Keratinocyte (primary cell): ENCODE data around the gene LST1. TPM values are rescaled to one million over a fixed set of nuclear protein-coding genes. Genes with fewer than 3 reads are reported as not detected.

Source experiments
- DNase-seq: peaks from one replicate; pipeline ENCODE4 v3.0.0-alpha.2; 2011; ENCODE audit warnings: low read depth, missing footprints, low spot score
- FAIRE-seq: peaks from 2 replicates; lab custom pipeline; 2011; peaks lifted over from hg19 to GRCh38; lab: Jason Lieb, UNC
- H2AFZ ChIP-seq: 2 replicates; pipeline ENCODE4 v1.6.0; 2012; ENCODE audit warnings: low read length, control low read depth, inconsistent platforms; ENCODE audit not compliant: control insufficient read depth
- H3K27ac ChIP-seq: 2 replicates; pipeline ENCODE4 v1.5.1; 2011; ENCODE audit warnings: low read length; ENCODE audit not compliant: control insufficient read depth, insufficient read depth
- H3K27me3 ChIP-seq: 3 replicates; pipeline ENCODE4 v1.6.0; 2011; ENCODE audit warnings: low read length; ENCODE audit not compliant: control insufficient read depth, insufficient read depth; ENCODE audit errors: extremely low read depth
- H3K36me3 ChIP-seq, 2 experiments: 2 replicates in 1 of 2; 3 replicates in 1 of 2; pipeline ENCODE4 v1.5.1; 2011; ENCODE audit warnings: low read length in 2 of 2, mild to moderate bottlenecking in 1 of 2; ENCODE audit not compliant: control insufficient read depth in 2 of 2, insufficient read depth in 2 of 2; ENCODE audit errors: extremely low read depth in 1 of 2
- H3K4me1 ChIP-seq: 3 replicates; pipeline ENCODE4 v1.5.1; 2011; ENCODE audit warnings: low read length; ENCODE audit not compliant: control insufficient read depth, insufficient read depth; ENCODE audit errors: extremely low read depth
- H3K4me2 ChIP-seq: 3 replicates; pipeline ENCODE4 v1.6.0; 2011; ENCODE audit warnings: low read depth, low read length; ENCODE audit not compliant: control insufficient read depth, insufficient read depth; ENCODE audit errors: extremely low read depth
- H3K4me3 ChIP-seq, 3 experiments: fragments of 200-600 bp in 1 of 3; sonication (generic) in 1 of 3; 2 replicates in 2 of 3; 3 replicates in 1 of 3; pipeline ENCODE4 v1.5.1; 2011 to 2016; ENCODE audit warnings: low read length in 3 of 3, mild to moderate bottlenecking in 3 of 3, control low read depth in 2 of 3, inconsistent platforms in 1 of 3, low read depth in 1 of 3, mixed read lengths in 1 of 3, mixed run types in 1 of 3, moderate library complexity in 1 of 3; ENCODE audit not compliant: control insufficient read depth in 2 of 3, insufficient read depth in 2 of 3; ENCODE audit errors: extremely low read depth in 1 of 3
- H3K79me2 ChIP-seq: 2 replicates; pipeline ENCODE4 v1.6.0; 2012; ENCODE audit warnings: low read length; ENCODE audit not compliant: control insufficient read depth, insufficient read depth
- H3K9ac ChIP-seq: 3 replicates; pipeline ENCODE4 v1.6.0; 2011; ENCODE audit warnings: low read length; ENCODE audit not compliant: control insufficient read depth, insufficient read depth; ENCODE audit errors: extremely low read depth
- H3K9me1 ChIP-seq: 3 replicates; pipeline ENCODE4 v1.6.0; 2011; ENCODE audit warnings: low read length; ENCODE audit not compliant: control insufficient read depth, insufficient read depth; ENCODE audit errors: extremely low read depth
- H3K9me3 ChIP-seq: 2 replicates; pipeline ENCODE4 v1.5.1; 2012; ENCODE audit warnings: low read depth, low read length; ENCODE audit not compliant: control insufficient read depth
- H4K20me1 ChIP-seq: 3 replicates; pipeline ENCODE4 v1.6.0; 2011; ENCODE audit warnings: low read length; ENCODE audit not compliant: control insufficient read depth, insufficient read depth; ENCODE audit errors: extremely low read depth
- EZH2 ChIP-seq: IDR thresholded peaks from one replicate; pipeline ENCODE4 v1.6.1; 2012; ENCODE audit warnings: inconsistent platforms, mild to moderate bottlenecking, low read length, moderate library complexity
- dilution Hi-C: fragments of 300-500 bp; cut with MboI; formaldehyde crosslinking; loops from one replicate; pipeline ENCODE4 v1.7.0; 2020; ENCODE audit warnings: low sequenced_read_pairs; ENCODE audit not compliant: extremely low pct_ligation_motif_present
- polyA plus RNA-seq, 5 experiments: library from polyadenylated mRNA; depleted of rRNA in 3 of 5; stranded (reverse) in 3 of 5; stranded (forward) in 1 of 5; unstranded in 1 of 5; fragments of >200 nt; gene quantifications; 1 replicate in 1 of 5; 2 replicates in 3 of 5; 3 replicates in 1 of 5; pipeline versions ENCODE4 v1.2.1 to v1.2.3, GENCODE V29; 2011 to 2012; ENCODE audit warnings: missing spikeins in 2 of 5, low read depth in 1 of 5, low replicate concordance in 1 of 5
- TF ChIP-seq, protein P1 (sequence below), 3 experiments: IDR thresholded peaks in 1 of 3; conservative IDR thresholded peaks in 1 of 3; optimal IDR thresholded peaks in 1 of 3; 2 replicates in 2 of 3; 3 replicates in 1 of 3; pipeline versions ENCODE3 to v1.5.1; 2011; ENCODE audit warnings: low read length in 3 of 3, mild to moderate bottlenecking in 3 of 3, moderate library complexity in 2 of 3, control low read depth in 1 of 3, inconsistent platforms in 1 of 3; ENCODE audit not compliant: insufficient read depth in 2 of 3; ENCODE audit errors: extremely low read depth in 1 of 3

Gene LST1
- polyA plus RNA-seq, 1 donor (not counting 4 experiments of a cell fraction or from before 2014, with no cell fraction given): not detected

GRCh38 chr6:31629014-31629413 lies 42.9 kb downstream of the LST1 start:
- dilution Hi-C loops: no loop called here
- Histone ChIP-seq H3K4me3 (no peak overlapping the region), H3K9ac (no peak overlapping the region), H4K20me1 (peaks cover 17% of the 10 kb centered on the region), H3K27ac (no peak overlapping the region), H3K79me2 (peaks cover 70% of the 10 kb centered on the region), H3K27me3 (no peaks in the 10 kb centered on the region), H3K4me2 (no peak overlapping the region), H3K9me3 (no peaks in the 10 kb centered on the region), H3K9me1 (no peaks in the 10 kb centered on the region), H3K36me3 (peaks cover 81 to 93% of the 10 kb centered on the region in 2 experiments), H3K4me1 (no peaks in the 10 kb centered on the region), H2AFZ (no peak overlapping the region)
- DNase-seq: no peak
- TF ChIP-seq EZH2: no peak
- TF ChIP-seq, protein P1, sequence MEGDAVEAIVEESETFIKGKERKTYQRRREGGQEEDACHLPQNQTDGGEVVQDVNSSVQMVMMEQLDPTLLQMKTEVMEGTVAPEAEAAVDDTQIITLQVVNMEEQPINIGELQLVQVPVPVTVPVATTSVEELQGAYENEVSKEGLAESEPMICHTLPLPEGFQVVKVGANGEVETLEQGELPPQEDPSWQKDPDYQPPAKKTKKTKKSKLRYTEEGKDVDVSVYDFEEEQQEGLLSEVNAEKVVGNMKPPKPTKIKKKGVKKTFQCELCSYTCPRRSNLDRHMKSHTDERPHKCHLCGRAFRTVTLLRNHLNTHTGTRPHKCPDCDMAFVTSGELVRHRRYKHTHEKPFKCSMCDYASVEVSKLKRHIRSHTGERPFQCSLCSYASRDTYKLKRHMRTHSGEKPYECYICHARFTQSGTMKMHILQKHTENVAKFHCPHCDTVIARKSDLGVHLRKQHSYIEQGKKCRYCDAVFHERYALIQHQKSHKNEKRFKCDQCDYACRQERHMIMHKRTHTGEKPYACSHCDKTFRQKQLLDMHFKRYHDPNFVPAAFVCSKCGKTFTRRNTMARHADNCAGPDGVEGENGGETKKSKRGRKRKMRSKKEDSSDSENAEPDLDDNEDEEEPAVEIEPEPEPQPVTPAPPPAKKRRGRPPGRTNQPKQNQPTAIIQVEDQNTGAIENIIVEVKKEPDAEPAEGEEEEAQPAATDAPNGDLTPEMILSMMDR (optimal IDR thresholded peaks at IDR 0.05 in 1 of 3, IDR thresholded peaks at IDR 0.05 in 1 of 3, conservative IDR thresholded peaks at IDR 0.05 in 1 of 3; ENCODE audit: extremely low read depth in 1 of 3, insufficient read depth in 2 of 3, low read length in 3 of 3): no peak
- no peak for FAIRE-seq

- TF ChIP-seq, protein P1 (optimal IDR thresholded peaks at IDR 0.05 in 1 of 3, IDR thresholded peaks at IDR 0.05 in 1 of 3, conservative IDR thresholded peaks at IDR 0.05 in 1 of 3; ENCODE audit: extremely low read depth in 1 of 3, insufficient read depth in 2 of 3, low read length in 3 of 3): no peak
- no peak for TF ChIP-seq EZH2
- no peak overlapping the region for H2AFZ ChIP-seq
- H3K36me3 ChIP-seq: peaks cover 84 to 92% of the 10 kb centered on the region in 2 experiments
- no peaks in the 10 kb centered on the region for H3K27me3 ChIP-seq
- H3K9ac ChIP-seq: no peak overlapping the region
- no peak overlapping the region for H3K4me3 ChIP-seq
- H3K4me1 ChIP-seq: no peaks in the 10 kb centered on the region
- H3K9me3 ChIP-seq: no peaks in the 10 kb centered on the region
- H3K79me2 ChIP-seq: peaks cover 57% of the 10 kb centered on the region
- DNase-seq (no peak), FAIRE-seq (no peak)
- H3K4me2 ChIP-seq: no peak overlapping the region
- H4K20me1 ChIP-seq: peaks cover 15% of the 10 kb centered on the region
- H3K27ac ChIP-seq: no peak overlapping the region
- no peaks in the 10 kb centered on the region for H3K9me1 ChIP-seq
- dilution Hi-C loops: no loop called here
These were observed 44.3 kb downstream of the LST1 start for GRCh38 chr6:31630177-31630934.
